Skeletal muscle satellite cell (primary cell): ENCODE results near the gene ERICH3.

ENCODE experiments used
- H3K27me3 ChIP-seq: 2 replicates; pipeline ENCODE4 v1.7.0; 2013; ENCODE audit warnings: low read length; ENCODE audit not compliant: control insufficient read depth, insufficient read depth
- H3K36me3 ChIP-seq: 2 replicates; pipeline ENCODE4 v1.7.0; 2013; ENCODE audit warnings: mild to moderate bottlenecking, control low read depth, low read length; ENCODE audit not compliant: insufficient read depth
- H3K4me1 ChIP-seq: 2 replicates; pipeline ENCODE4 v1.7.0; 2013; ENCODE audit warnings: low read length; ENCODE audit not compliant: control insufficient read depth, insufficient read depth
- H3K4me2 ChIP-seq: 2 replicates; pipeline ENCODE4 v1.7.0; 2013; ENCODE audit warnings: mild to moderate bottlenecking, low read length
- H3K4me3 ChIP-seq: 2 replicates; pipeline ENCODE4 v1.7.0; 2013; ENCODE audit warnings: low read length
- H3K9ac ChIP-seq: 2 replicates; pipeline ENCODE4 v1.7.0; 2013; ENCODE audit warnings: mild to moderate bottlenecking, low read depth, low read length, moderate library complexity
- H3K9me3 ChIP-seq: replicated peaks from 2 replicates; pipeline ENCODE4 v1.7.0; 2013; ENCODE audit warnings: mild to moderate bottlenecking, control low read depth, low read length

The ERICH3 gene

DNA sequence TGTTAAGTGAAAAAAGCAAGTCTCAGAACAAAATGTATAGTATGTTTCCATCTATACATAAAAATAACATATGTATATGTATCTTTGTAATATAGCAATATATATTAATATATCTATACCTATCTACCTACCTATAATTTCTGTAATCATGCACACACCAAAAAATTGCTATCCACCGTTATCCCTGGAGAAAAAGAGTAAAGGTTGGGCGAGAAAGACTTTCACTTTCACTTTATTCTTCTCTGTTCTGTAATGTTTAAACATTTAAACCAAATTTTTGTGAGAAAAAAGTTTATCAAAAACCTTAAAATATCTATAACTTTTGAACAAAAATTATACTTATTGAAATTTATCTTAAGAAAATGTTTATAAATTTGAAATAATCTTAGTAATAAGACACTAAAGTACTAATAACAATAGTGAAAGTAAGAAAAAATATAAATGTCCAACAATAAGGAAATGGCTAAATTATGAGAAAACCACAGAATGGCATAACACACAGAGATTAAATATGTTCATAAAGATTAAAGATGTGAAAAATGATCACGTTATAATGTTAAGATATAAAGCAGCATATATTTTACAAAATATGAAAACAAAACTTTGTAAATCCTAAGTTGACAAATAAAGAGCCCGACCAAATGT lies 87.2 kb downstream of the ERICH3 start:
- H3K36me3 ChIP-seq, result no peaks in the 10 kb centered on the region
- no peak overlapping the region for H3K9ac ChIP-seq
- no peaks in the 10 kb centered on the region for H3K9me3 ChIP-seq
- H3K27me3 ChIP-seq, result no peaks in the 10 kb centered on the region
- no peaks in the 10 kb centered on the region for H3K4me1 ChIP-seq
- peak overlapping the region; percentile 24 for H3K4me3 ChIP-seq
- peak overlapping the region; percentile 33 for H3K4me2 ChIP-seq

DNA sequence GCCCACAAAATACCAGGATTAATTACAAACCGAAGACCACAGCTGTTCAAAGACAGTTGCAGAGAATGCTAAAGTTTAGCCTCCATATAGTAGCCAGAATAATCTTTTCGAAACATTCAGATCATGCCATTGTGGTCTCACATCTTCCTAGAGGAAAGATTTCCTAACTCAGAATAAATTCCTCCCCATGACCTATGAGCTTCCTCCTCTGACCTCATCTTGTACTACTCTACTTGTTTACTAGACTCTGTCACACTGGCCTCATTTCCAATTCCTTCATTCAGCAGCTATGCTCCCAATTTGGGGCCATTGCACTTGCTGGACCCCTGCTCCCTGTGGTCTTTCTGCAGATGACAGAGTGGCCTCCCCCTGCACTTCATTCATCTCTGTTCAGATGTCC lies 89.4 kb downstream of the ERICH3 start:
- no peaks in the 10 kb centered on the region for H3K4me1 ChIP-seq
- no peak overlapping the region for H3K4me2 ChIP-seq
- H3K36me3 ChIP-seq, result no peaks in the 10 kb centered on the region
- H3K27me3 ChIP-seq, result no peaks in the 10 kb centered on the region
- no peaks in the 10 kb centered on the region for H3K9me3 ChIP-seq
- H3K9ac ChIP-seq, result no peak overlapping the region
- H3K4me3 ChIP-seq, result no peak overlapping the region

- no peak overlapping the region for H3K4me3 ChIP-seq
- H3K9me3 ChIP-seq, result no peaks in the 10 kb centered on the region
These were observed 90.2 kb downstream of the ERICH3 start for GRCh38 chr1:74583397-74583796.

DNA sequence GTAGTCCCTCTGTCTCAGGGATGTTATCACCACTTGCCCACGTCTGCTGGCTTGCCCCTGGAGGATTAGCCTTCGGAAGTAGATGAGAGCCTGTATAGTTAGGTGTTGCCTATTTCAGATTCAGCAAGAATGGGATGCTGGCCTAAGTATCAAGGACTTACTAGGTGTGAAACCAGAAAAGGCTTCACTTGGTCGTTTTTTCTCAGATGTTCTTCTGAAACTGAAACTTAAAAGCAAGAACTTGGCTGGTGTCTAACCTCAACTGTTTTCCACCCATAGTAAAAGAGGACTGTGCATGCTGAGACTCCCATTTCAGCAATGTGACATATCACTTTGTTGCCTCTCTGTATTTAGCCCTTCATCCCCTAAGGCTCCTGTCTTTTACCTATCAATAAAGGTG lies 94.2 kb downstream of the ERICH3 start:
- Histone ChIP-seq H3K27me3 (no peaks in the 10 kb centered on the region), H3K4me2 (no peak overlapping the region), H3K36me3 (no peaks in the 10 kb centered on the region), H3K9ac (no peak overlapping the region), H3K4me3 (no peak overlapping the region), H3K9me3 (no peaks in the 10 kb centered on the region), H3K4me1 (no peaks in the 10 kb centered on the region)

More at GRCh38 chr1:74583397-74583796, 90.2 kb downstream of the ERICH3 start:
- no peak overlapping the region for H3K4me2 ChIP-seq
- no peaks in the 10 kb centered on the region for H3K36me3 ChIP-seq
- H3K4me1 ChIP-seq, result no peaks in the 10 kb centered on the region
- no peaks in the 10 kb centered on the region for H3K27me3 ChIP-seq
- no peak overlapping the region for H3K9ac ChIP-seq

GRCh38 chr1:74578101-74578500 lies 95.5 kb downstream of the ERICH3 start:
- Histone ChIP-seq H3K9ac (no peak overlapping the region), H3K4me3 (no peak overlapping the region), H3K27me3 (no peaks in the 10 kb centered on the region), H3K36me3 (no peaks in the 10 kb centered on the region), H3K4me1 (no peaks in the 10 kb centered on the region), H3K4me2 (no peak overlapping the region), H3K9me3 (no peaks in the 10 kb centered on the region)

DNA sequence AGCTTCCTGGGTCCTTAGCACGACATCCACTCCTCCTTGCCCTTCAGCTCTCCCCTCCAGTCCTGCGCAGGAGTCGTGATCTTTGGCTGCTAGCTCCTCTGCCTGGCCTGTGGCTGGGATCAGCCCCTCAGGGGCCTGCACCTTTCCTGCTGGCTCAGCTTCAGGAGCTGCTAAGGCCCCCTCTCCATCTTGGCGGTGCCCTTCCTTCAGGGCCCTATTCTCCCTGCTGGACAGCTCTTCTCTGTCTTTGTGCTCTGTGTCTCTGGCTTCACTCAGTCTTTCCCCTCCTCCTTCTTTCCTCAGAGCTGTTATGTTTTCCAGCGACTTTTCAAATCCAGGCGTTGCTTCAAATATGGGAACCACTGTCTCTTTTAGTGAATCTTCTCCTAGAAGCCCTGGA lies 101.7 kb downstream of the ERICH3 start:
- Histone ChIP-seq H3K4me1 (no peaks in the 10 kb centered on the region), H3K27me3 (no peaks in the 10 kb centered on the region), H3K36me3 (no peaks in the 10 kb centered on the region), H3K9me3 (no peaks in the 10 kb centered on the region), H3K9ac (no peak overlapping the region), H3K4me3 (no peak overlapping the region), H3K4me2 (no peak overlapping the region)

- Histone ChIP-seq H3K4me1 (no peaks in the 10 kb centered on the region), H3K36me3 (no peaks in the 10 kb centered on the region), H3K4me2 (no peak overlapping the region), H3K27me3 (no peaks in the 10 kb centered on the region), H3K9me3 (no peaks in the 10 kb centered on the region), H3K9ac (no peak overlapping the region), H3K4me3 (no peak overlapping the region)
These were observed 102.1 kb downstream of the ERICH3 start for GRCh38 chr1:74571493-74571800.

- no peak overlapping the region for H3K9ac ChIP-seq
- no peaks in the 10 kb centered on the region for H3K36me3 ChIP-seq
These were observed 102.6 kb downstream of the ERICH3 start for GRCh38 chr1:74570797-74571492.

GRCh38 chr1:74549932-74550331 lies 123.7 kb downstream of the ERICH3 start:
- no peak overlapping the region for H3K4me2 ChIP-seq
- no peaks in the 10 kb centered on the region for H3K4me1 ChIP-seq
- no peak overlapping the region for H3K9ac ChIP-seq
- H3K27me3 ChIP-seq, result no peaks in the 10 kb centered on the region
- no peaks in the 10 kb centered on the region for H3K9me3 ChIP-seq
- no peak overlapping the region for H3K4me3 ChIP-seq
- H3K36me3 ChIP-seq, result no peaks in the 10 kb centered on the region

More at GRCh38 chr1:74570797-74571492, 102.6 kb downstream of the ERICH3 start:
- Histone ChIP-seq H3K4me2 (no peak overlapping the region), H3K9me3 (no peaks in the 10 kb centered on the region), H3K27me3 (no peaks in the 10 kb centered on the region), H3K4me3 (no peak overlapping the region), H3K4me1 (no peaks in the 10 kb centered on the region)

- Histone ChIP-seq H3K4me3 (no peak overlapping the region), H3K9me3 (no peaks in the 10 kb centered on the region), H3K4me2 (no peak overlapping the region), H3K27me3 (no peaks in the 10 kb centered on the region), H3K9ac (no peak overlapping the region), H3K4me1 (no peaks in the 10 kb centered on the region), H3K36me3 (no peaks in the 10 kb centered on the region)
These were observed 124.4 kb downstream of the ERICH3 start for GRCh38 chr1:74548961-74549750.

GRCh38 chr1:74545821-74546220 lies 127.8 kb downstream of the ERICH3 start:
- no peaks in the 10 kb centered on the region for H3K9me3 ChIP-seq
- no peak overlapping the region for H3K4me3 ChIP-seq
- no peak overlapping the region for H3K4me2 ChIP-seq
- H3K9ac ChIP-seq, result no peak overlapping the region
- no peaks in the 10 kb centered on the region for H3K27me3 ChIP-seq
- no peaks in the 10 kb centered on the region for H3K36me3 ChIP-seq
- no peaks in the 10 kb centered on the region for H3K4me1 ChIP-seq
